Stimulated activated CD4-positive, alpha-beta T cell treated with anti-CD3 and anti-CD28 coated beads, Interleukin-15, amount 100 ng/mL, for 24 hours (primary cell): Measurements from ENCODE around the gene ACTR8.
A peak's percentile ranks its signal among the peaks of the same experiment; 100 is the strongest.

Experiments
- DNase-seq: peaks from one replicate; pipeline ENCODE4 v3.0.0-alpha.2; 2020

Gene ACTR8

GRCh38 chr3:53862241-53862640 is 19.7 kb downstream of the ACTR8 start:
- DNase-seq, result no peak

GRCh38 chr3:53860196-53860595 is 21.8 kb downstream of the ACTR8 start:
- no peak for DNase-seq

- DNase-seq, result no peak
Measured at GRCh38 chr3:53859178-53859577, 22.8 kb downstream of the ACTR8 start.

GRCh38 chr3:53858096-53858741 is 23.7 kb downstream of the ACTR8 start:
- no peak for DNase-seq

GRCh38 chr3:53856964-53857363 is 25.0 kb downstream of the ACTR8 start:
- no peak for DNase-seq

GRCh38 chr3:53850895-53851294 is 31.1 kb downstream of the ACTR8 start:
- DNase-seq, result no peak

GRCh38 chr3:53849916-53850315 is 32.0 kb downstream of the ACTR8 start:
- DNase-seq, result no peak

- DNase-seq, result no peak
Measured at GRCh38 chr3:53846851-53847155, 35.1 kb downstream of the ACTR8 start.

- peak; percentile 54 for DNase-seq
Measured at GRCh38 chr3:53846134-53846850, 35.7 kb downstream of the ACTR8 start, which contains the start of the genes CHDH and IL17RB. CHDH (minus strand) TSS chr3:53846419; CDS start chr3:53824008, 22,411 bp downstream. IL17RB (plus strand) TSS chr3:53846568; CDS start chr3:53846589, 21 bp downstream.

GRCh38 chr3:53845881-53846133 is 36.1 kb downstream of the ACTR8 start:
- DNase-seq, result no peak

GRCh38 chr3:53845103-53845880 is 36.7 kb downstream of the ACTR8 start:
- DNase-seq, result peak; percentile 20

GRCh38 chr3:53844262-53845102 is 37.5 kb downstream of the ACTR8 start:
- DNase-seq, result no peak

- no peak for DNase-seq
Measured at GRCh38 chr3:53843195-53844177, 38.5 kb downstream of the ACTR8 start.

GRCh38 chr3:53842436-53843194 is 39.3 kb downstream of the ACTR8 start:
- DNase-seq, result no peak

GRCh38 chr3:53841296-53841695 is 40.7 kb downstream of the ACTR8 start:
- DNase-seq, result no peak

- DNase-seq, result no peak
Measured at GRCh38 chr3:53837331-53837730, 44.6 kb downstream of the ACTR8 start.

- DNase-seq, result no peak
Measured at GRCh38 chr3:53836084-53836872, 45.7 kb downstream of the ACTR8 start.

GRCh38 chr3:53835257-53835656 is 46.7 kb downstream of the ACTR8 start:
- DNase-seq, result no peak

GRCh38 chr3:53834429-53835095 is 47.4 kb downstream of the ACTR8 start:
- DNase-seq, result no peak

- no peak for DNase-seq
Measured at GRCh38 chr3:53833700-53834099, 48.3 kb downstream of the ACTR8 start.
